Stimulated activated CD8-positive, alpha-beta memory T cell treated with anti-CD3 and anti-CD28 coated beads, Interleukin-2, amount 100 ng/mL, for 1 hour (primary cell): Measurements from ENCODE around the gene CLSTN2.

Experiments used
- DNase-seq, 2 donors: peaks; one replicate each; pipeline ENCODE4 v3.0.0-alpha.2; 2020; ENCODE audit warnings: low read depth in 2 of 2

The CLSTN2 gene

DNA sequence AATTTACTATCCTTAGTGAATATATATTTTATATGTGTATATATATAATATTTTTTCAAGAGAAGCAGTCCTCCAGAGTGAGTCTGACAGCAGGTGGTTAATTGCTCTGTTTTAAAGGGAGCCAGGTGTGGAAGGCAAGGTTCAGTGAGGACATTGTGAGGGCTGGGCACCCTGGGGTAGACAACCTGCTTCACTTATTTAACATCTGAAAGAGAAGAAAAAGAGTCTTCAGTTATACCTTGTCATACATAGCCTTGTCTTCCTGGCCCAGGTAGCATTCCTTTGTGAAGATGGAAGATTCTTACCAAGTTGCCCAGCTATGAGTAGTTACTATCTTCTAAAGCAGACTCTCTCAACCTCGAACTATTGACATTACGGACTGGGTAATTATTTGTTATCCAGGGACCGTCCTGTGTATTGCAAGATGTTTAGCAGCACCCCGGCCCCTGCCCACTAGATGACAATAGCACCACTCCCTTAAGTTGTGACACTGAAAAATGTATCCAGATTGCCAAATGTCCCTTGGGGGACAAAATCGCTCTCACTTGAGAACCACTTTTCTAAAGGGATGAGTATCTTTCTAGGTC, 406.9 kb downstream of the CLSTN2 start:
- DNase-seq: no peak

DNA sequence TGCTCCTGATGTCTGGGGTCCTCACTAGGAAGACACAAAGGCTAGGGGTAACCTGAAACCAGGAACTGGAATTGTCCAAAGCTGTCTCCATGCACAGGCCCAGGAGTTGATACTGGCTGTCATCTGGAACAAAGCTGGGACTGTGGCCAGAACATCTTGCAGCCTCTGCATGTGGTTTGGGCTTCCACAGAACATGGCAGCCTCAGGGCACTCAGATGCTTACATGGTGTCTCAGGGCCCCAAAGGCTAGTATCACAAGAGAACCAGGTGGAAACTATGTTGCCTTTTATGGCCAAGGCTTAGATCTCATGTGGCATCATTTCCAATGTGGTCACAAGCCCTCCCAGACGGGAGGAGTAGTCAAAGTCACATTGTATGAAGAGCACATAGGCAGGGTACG, 407.7 kb downstream of the CLSTN2 start:
- no peak for DNase-seq

DNA sequence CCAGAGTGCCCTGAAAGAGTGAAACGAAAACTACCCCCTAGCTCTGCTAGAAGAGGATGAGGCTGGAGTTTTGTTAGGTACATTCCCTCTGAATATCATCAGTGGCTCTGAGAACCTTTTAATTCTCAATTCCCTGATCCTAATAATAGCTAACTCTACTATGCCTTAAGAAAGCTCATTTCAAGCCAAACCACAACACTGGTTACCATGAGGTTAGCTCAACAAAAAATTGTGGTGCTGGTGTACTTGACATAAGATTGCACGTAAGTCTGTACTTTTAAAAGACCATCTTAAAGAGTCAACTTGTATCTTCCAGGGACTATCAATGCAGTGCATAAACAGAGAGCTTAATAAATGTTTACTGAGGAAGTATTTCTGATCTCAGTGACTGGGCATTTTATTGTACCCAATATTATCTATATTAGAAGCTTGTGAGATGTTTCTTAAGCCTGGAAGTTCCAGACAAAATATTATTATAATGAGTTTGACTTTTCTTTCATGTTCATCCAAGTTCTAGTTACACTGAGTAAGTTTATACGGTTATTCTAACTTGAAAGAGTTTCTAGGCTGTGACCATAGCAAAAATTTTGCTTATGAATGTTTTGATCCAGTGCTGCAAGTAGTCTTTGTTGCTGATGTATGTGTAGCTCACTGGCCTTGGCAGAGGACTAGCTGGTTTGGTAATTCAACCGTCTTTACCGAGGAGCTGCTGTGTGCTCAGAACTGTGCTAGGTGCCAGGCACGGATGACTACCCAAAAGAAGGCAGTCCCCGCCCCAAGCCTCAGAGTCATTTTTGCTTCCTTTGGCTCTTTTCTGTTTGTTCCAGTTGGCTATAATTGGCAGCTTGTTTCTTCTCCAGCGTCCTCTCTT, 408.5 kb downstream of the CLSTN2 start:
- DNase-seq: no peak

DNA sequence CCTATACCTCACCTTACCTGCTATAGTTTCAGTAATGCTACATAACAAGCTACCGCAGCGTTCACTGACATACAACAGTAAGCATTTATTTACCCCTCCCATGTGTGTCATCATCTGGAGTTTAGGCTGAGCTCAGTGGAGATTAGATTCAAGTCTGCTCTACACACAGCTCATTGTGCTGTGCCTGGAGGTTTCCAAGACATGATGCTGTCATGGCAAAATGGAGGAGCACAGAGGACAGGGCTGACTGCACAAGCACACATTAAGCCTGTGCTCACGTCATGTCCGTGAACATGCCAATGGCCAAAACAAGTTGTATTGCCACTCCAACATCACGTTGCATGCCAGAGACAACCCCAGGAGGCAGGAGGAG, 409.1 kb downstream of the CLSTN2 start:
- no peak for DNase-seq

DNA sequence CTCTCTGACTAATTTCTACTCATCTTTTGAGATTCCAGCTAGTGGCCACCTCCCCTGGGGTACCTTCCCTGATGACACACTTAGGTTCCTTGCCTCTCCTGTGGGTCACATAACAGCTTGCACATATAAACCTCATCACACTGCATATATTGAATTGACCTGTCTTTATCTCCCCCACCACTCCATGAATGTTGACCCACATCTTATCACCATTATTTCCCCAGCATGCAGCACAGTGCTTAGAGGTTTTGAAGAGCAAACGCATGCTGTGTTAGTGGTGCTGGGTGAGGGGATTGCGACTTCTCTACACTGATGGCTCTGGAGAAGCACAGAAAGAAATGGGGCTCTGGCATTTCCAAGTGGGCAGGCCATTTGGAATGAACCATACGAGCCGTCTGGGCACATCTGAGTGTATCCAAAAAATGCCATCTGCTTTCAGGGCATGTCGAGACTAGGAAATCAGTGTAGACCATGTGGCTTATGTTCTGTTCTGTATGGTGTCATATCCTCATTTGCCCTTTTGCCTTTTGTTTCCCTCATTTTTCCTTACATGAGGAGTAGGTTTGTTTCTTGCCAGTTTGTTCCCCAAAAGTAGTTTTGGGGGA, 409.7 kb downstream of the CLSTN2 start:
- no peak for DNase-seq

DNA sequence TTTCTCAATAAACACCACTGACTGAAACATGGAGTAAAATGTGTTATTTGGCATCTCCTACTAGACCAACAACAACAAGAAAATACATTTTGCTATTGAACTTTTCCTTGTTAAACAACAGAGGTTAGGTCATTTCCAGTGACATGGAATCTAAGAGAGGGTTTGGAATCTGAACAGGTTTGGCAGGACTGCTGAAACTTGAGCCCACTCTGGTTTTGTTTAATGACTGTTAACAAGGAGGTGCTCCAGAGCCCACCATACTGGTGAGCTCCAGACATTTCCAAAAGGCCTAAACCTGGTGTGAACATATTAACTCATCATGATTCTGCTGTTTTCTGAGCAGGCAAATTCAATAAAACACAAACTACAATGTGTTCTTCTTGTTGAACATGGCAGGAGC, 412.2 kb downstream of the CLSTN2 start:
- DNase-seq: no peak

DNA sequence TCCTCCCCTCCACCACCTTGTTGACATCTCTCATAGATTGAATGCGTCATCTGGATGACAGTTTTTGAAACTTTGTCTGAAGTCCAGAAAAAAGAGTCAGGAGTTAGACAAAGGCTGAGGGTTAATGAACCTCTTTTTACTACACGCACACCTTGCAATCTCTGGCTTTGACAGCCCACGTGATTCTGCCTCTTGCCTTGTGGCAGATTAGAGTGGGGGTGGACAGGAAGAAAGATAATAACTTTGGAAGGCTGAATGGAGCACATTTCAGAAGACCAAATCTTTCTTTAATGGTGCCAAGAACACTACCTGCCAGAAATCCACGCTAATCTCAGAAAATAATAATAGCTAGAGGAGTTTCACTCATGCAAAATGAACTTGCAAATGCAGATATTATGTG, 415.0 kb downstream of the CLSTN2 start:
- DNase-seq: no peak

DNA sequence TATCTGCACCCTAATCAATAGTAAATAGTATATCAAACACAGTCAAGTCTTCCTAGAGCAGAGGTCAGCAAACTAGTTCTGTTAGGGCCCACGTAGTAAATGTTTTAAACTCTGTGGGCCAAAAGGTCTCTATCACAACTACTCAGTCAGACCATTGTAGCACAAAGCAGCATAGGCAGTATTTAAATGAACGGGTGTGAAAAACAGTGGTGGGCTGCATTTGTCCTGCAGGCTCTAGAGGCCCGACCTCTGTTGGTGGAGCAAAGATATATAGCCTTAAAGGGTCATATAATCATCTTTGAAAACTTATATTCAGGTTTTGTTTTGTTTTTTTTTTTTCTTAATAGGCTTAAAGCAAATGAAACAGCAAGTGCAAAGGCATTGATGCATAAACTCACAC, 416.5 kb downstream of the CLSTN2 start:
- no peak for DNase-seq

DNA sequence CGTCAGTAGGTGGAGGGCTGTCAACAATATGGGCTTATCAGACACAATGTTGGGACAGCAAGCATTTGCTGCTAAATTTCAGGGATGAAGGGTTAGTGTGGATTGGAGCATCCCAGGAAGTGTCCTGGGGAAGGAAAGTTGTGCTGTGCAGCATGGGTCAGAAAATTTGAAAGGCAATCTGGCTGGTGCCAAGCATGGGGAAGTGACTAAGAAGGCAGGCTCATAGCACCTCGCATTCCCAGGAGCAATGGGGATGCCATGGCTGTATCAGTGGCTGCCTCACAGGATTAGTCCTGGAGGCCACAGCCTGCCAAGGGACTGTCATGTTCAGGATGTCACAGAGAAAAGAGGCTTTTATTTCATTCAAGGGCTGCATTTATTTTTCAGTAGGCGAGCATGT, 420.5 kb downstream of the CLSTN2 start:
- DNase-seq: no peak

DNA sequence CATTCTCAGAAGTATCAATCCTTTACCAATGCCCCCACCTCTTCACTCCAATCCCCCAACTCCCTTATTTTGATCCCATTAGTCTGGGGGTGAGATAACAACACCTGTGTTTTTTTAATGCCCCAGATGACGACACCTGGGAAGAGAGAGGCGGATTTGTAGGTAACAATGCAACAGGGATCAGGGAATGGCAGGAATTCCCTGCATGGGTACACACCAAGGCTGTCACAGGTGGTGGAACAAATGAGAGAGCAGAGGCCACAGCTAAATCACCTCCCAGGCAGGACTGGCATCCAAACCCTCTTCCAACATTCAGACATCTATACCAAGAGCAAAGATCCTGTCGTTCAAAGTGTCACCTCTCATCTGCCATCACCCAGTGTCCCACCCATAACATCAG, 423.7 kb downstream of the CLSTN2 start:
- no peak for DNase-seq

DNA sequence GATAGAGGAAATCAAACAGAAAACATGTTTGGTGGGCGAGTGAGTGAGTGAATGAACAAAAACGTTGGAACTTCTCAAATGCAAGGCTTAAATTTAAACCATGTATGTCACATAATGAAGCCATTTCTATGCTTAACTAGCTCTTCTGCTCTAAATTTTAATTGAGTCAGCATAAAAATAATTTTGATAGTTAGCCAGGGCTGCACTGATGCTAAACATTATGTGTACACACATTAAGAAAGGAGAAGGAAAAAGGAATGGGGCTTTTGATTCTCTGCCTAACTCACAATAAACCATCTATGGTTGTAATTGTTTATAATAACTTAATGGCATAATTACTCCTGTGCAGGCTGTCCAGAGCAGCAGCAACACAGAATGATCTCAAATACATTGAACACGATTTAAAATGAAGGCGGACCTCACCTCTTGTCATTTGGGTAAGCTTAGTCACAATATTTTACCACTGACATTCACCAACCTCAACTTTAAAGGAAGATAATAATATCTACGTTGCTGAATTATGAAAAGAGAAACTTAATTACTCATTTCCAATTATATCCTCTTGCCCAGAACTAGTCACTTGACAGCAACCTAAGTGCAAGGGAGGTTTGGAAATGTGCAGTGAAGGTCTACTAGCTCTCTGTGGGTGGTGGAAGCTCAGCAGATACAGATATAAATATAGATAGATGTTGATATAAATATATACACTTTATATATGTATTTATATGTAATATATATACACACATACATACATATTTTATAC, 424.4 kb downstream of the CLSTN2 start:
- DNase-seq: no peak

DNA sequence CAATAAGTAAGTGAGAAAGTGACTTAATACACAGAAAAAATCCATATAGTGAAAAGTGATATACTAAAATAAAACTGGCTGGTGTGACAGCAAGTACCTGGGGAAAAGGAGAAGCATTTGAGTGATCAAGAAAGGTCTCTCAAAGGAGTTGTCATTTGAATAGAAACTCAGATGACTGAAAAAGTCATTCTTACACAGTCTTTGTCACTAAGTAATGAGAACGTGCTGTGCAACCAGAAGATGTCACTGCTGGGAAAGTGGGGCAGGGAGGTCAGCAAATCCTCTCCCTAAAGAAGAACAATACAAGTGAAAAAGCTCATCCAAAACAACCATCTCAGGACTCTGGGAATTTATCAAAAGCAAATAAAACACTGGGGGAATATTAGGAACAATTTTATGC, 425.3 kb downstream of the CLSTN2 start:
- no peak for DNase-seq

DNA sequence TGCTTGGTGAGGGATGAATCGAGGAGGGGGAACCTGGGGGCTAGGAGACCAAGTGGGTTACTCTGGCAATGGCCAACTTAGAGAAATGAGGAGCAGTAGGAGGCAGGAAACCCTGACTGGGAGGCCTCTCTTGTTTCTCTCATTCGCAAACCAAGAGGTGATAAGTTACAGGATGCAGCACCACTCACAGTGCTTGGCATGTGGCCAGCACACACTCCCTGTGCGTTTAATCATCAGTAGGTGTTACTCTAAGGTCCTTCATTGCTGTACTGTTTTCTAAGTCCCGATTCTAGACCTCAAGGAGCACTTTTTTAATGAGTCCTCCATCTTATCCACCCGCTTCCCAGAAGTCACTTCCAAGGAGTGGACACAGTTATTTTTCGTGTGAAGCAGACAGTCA, 428.8 kb downstream of the CLSTN2 start:
- no peak for DNase-seq

DNA sequence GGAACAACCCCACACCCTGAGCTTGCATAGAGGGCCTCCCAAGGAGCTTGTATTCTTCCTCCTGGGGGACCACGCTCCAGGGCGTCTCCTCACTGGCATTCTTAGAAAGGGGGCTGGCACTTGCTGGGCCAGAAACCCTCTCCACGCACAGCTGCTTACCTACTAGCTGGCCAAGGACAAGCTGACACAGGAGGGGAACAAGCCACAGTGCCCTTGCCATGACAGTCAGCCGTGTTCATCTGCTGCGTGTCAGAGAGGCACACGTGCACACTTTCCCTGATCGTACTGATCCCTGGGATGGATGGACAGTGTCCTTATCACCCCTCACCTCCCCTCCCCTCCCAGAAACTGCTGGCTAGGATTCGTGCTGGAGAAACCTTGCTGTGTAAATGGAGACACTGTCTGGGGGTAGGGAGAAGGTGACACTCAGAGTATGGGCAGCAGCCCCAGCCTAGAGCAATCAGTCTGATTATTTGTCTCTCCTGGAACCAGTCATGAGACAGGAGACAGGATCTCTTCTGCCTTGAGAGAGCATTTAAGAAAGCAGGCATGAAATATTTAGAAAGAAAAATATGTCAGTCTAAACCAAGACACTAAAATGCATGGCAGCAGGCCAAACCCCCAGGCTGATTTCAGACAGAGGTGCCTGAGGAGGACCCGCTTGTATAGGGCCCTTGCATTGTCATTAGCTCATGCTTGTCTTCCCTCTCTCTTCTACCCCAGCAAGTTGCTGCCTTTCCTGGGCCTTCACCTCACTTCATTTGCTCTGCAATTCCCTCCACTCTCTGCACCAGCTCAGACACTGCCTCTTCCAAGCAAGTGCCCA, 431.1 kb downstream of the CLSTN2 start:
- DNase-seq: no peak

DNA sequence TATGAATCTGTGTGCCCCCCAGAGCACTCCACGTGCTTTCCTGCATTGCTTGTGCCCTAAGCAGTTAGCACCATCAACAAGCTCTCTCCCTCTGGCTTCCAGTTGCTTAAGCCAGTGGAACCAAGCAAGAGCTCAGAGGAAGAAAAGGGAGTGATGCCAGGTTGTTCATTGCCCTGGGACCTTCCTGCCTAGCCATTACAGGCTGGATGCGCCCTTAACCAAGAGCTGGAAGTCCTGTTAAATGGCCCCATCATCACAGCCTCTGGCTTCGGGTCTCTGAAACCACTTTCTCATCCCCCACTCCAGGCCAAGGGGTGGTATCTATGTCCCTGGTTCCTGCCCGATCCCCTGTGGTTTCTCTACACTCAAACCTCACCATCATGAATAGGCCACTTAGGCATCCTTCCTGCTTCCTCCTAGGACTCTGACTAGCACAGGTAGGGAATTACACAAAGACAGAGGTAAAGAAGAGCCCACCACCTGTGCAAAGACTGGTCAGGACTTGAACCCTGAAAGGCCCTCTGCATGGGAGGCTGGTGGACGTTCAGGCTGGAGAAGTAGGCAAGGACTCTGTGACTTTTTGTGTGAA, 433.3 kb downstream of the CLSTN2 start:
- DNase-seq: no peak

DNA sequence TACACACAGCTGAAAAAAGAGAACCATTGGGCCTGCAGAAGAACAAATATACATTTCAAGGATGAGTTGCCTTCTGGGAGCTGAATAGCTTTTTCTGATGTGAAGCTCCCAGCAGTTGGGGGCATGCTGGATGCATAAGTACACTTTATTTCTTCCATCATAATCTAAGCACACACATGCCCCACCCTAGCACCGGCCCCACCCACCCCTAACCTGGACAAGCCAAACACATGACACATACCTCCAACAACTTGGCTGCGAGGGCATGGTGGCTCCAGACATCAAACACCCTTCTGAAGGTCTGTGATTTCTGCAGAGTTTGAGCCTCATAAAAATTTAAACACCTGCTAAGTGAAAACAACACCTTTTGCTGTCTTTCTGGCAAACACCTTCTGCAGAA, 435.7 kb downstream of the CLSTN2 start:
- DNase-seq: no peak

DNA sequence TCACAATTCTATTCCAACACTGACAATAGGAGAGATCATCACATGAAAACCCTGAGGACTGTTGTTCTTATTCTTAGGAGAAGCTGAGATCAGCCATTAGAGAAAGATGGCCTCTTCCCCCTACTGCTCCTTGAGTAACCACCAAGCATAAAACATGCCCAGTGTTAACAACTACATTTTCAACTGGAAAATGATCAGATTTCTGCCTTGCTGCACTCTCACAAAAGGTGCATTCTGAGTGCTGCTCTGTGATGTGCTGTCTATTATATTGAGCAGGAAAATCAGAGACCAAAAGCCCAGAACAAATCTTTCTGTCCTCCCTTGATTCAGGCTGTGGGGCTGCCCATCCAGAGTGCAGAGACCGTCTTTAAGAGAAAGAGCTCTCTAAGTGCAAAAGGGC, 438.2 kb downstream of the CLSTN2 start:
- no peak for DNase-seq

DNA sequence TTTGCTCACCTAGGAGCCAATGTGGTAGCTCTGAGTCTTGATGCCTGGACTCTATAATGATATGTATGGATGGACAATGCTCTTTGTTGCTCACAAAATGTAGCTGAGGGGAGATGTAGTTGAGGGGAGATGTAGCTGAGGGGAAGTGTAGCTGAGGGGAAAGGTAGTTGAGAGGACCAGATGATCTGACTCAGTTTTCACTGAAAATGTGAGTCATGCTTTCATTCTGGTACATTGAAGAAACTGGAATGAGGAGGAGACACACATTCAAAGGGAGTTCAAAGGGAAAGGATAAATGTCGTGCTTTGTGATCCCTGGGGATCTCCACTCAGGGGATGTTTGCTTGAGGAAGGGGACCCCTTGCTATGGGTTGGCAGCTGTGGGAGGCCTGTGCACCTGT, 440.0 kb downstream of the CLSTN2 start:
- no peak for DNase-seq

DNA sequence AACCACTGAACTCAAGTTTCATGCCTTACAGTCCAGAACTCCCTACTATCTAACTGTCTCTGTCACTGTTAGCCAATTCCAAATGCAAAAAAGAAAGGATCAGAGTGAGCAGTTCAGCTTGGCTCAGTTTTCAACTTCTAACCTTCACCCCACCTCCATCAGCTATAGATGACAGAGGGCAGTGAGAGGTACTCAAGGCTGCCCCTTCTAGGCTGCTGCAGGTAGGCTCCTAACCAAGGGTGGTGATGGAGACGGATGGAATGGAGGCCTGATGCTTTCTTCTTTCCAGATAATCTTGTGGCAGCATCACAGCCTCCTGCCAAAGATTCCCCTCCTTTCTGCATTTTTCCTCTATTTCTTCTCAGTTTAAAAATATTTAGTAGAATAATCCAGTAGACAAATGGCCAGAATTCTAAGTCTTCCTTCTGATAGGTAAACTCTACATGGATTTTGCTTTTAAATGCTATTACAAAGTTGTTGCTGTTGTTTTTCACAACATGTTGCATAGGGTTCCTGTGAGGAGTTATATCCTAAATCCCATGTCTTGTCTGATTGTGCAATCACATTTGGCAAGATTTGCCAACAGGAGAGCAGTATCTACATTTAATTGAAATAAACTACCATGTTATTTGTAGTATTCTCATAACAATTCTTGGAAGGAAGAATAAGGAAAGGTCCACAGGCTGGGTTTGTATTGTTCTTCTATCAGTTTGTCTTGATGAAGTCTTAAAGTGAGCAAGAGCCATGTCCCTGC, 441.3 kb downstream of the CLSTN2 start:
- DNase-seq: no peak

DNA sequence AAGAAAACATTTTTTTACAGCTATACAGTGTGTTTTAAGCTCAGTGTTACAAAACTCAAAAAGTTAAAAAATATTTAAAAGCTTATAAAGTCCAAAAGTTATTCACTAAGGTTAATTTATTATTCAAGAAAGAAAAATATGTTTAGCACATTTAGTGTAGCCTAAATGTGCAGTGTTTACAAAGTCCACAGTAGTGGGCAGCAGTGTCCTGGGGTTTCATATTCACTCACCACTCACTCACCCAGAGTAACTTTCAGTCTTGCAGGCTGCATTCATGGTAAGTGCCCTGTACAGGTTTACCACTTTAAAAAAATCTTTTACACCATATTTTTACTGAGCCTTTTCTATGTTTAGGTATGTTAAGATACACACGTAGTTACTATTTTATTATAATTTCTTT, 442.7 kb downstream of the CLSTN2 start:
- no peak for DNase-seq
